Lower leg skin (tissue), 4 donors: Measurements from ENCODE around the gene CCDC91. TPM values are rescaled to one million over a fixed set of nuclear protein-coding genes. Genes with fewer than 3 reads are reported as not detected.

Source experiments
- DNase-seq, 2 donors: peaks; one replicate each; pipeline ENCODE4 v3.0.0-alpha.2; 2019; ENCODE audit warnings: low spot score in 2 of 2
- H3K4me3 ChIP-seq: fragments of 200-600 bp; sonication (generic); 2 replicates; pipeline ENCODE4 v1.5.1; 2017; ENCODE audit warnings: mild to moderate bottlenecking, low read depth; ENCODE audit not compliant: poor library complexity, severe bottlenecking
- POLR2A ChIP-seq, 2 donors: fragments of 450-650 bp; IDR thresholded peaks; one replicate each; pipeline ENCODE4 v1.6.1; 2016 to 2017; ENCODE audit warnings: antibody characterized with exemption in 2 of 2, mild to moderate bottlenecking in 1 of 2, moderate library complexity in 1 of 2
- WGBS, 2 donors: methylation state at CpG; one replicate each; pipeline ENCODE4 v1.1.5; 2018; 5-methylcytosine and 5-hydroxymethylcytosine counted together
- intact Hi-C: fragments of 100-400 bp; cut with DNase I; formaldehyde crosslinking; loops from one replicate; pipeline ENCODE4 v1.15.0; 2023; ENCODE audit warnings: low total_unique reads
- total RNA-seq, 4 donors: library from RNA; depleted of rRNA; stranded (reverse); fragments of >200 nt; gene quantifications; one replicate each; pipeline ENCODE4 v1.1.0, GENCODE V29; 2016
- TF ChIP-seq, protein P1 (sequence below), 3 donors: fragments of 450-650 bp; IDR thresholded peaks; one replicate each; pipeline ENCODE4 v1.5.1; 2016; ENCODE audit warnings: antibody characterized with exemption in 3 of 3, mild to moderate bottlenecking in 3 of 3, moderate library complexity in 2 of 3

Gene CCDC91
- total RNA-seq, 4 donors from 2014 or later = 13.8 to 31.0 (median 23.3) TPM

DNA sequence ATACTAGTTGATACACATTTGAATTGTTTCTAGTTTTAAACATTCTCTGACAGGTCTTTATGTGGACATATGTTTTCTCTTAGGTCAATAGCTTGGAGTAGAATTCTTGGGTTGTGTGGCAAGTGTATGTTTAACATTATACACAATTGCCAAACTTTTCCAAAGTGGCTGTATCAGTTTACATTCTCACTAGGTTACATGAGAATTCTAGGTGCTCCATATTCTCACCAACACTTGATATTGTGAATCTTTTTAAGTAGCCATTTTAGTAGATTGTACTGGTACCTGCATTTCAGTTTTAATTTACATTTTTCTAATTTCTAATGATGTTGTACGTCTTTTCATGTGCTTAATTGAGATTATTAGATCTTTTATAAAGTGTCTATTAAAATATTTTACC lies 28.6 kb downstream of the CCDC91 start:
- H3K4me3 ChIP-seq = no peak overlapping the region
- TF ChIP-seq, protein P1, sequence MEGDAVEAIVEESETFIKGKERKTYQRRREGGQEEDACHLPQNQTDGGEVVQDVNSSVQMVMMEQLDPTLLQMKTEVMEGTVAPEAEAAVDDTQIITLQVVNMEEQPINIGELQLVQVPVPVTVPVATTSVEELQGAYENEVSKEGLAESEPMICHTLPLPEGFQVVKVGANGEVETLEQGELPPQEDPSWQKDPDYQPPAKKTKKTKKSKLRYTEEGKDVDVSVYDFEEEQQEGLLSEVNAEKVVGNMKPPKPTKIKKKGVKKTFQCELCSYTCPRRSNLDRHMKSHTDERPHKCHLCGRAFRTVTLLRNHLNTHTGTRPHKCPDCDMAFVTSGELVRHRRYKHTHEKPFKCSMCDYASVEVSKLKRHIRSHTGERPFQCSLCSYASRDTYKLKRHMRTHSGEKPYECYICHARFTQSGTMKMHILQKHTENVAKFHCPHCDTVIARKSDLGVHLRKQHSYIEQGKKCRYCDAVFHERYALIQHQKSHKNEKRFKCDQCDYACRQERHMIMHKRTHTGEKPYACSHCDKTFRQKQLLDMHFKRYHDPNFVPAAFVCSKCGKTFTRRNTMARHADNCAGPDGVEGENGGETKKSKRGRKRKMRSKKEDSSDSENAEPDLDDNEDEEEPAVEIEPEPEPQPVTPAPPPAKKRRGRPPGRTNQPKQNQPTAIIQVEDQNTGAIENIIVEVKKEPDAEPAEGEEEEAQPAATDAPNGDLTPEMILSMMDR (IDR thresholded peaks at IDR 0.05) = no peak
- no peak for TF ChIP-seq POLR2A (IDR thresholded peaks at IDR 0.05)
- no peak for DNase-seq
- intact Hi-C loops = no loop called here
- WGBS, 2 donors = 50 to 98% methylated on average over 1 of the region's 1 CpG

DNA sequence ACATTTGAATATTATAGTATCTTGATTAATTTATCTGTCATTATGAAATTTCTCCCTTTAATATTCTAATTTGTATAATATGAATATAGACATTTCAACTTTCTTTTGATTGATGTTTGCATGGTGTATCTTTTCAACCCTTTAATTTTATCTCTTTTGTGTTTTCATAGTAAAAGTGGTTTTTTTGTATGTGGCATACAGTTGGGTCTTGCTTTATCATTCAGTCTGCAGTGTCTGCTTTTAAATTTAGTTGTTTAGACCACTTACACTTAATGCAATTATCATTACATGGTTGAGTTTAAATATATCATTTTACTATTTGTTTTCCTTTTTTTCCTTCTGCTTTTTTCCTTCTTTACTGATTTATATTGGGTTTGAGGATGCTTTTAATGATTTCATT lies 29.6 kb downstream of the CCDC91 start:
- DNase-seq = no peak
- TF ChIP-seq POLR2A (IDR thresholded peaks at IDR 0.05) = no peak
- TF ChIP-seq, protein P1 (IDR thresholded peaks at IDR 0.05) = no peak
- intact Hi-C loops = no loop called here
- no peak overlapping the region for H3K4me3 ChIP-seq

DNA sequence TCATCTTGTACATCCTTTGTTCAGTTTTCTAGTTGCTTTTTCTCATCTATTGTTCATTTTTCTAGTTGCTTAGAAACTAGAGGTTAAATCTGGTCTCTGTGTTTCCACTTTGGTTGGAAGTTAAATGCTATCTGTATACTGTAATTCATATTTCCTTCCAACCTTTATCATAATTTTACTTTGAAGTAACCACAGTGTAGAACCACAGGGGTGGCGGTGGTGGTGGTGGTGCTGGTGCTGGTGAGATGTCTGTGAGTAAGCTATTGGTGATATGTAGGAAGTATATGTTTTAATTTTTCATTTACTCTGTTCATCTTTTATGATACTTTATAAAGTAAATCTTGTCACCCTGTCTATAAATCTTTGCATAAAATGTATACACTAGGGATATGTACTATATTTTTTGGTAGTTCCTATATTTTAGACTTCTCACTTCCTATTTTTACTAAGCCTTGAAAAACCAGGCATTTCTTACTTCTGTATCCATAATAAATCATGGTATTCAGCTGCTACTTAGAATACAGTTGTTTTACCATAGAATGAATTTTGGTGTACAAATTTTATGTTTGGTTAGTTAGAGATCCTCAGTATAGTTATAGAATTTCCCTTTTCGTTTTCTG lies 31.9 kb downstream of the CCDC91 start:
- no peak overlapping the region for H3K4me3 ChIP-seq
- DNase-seq = no peak
- 88 to 91% methylated on average over 2 of the region's 2 CpGs for WGBS, 2 donors
- intact Hi-C loops = no loop called here
- TF ChIP-seq POLR2A (IDR thresholded peaks at IDR 0.05) = no peak
- TF ChIP-seq, protein P1 (IDR thresholded peaks at IDR 0.05) = no peak

DNA sequence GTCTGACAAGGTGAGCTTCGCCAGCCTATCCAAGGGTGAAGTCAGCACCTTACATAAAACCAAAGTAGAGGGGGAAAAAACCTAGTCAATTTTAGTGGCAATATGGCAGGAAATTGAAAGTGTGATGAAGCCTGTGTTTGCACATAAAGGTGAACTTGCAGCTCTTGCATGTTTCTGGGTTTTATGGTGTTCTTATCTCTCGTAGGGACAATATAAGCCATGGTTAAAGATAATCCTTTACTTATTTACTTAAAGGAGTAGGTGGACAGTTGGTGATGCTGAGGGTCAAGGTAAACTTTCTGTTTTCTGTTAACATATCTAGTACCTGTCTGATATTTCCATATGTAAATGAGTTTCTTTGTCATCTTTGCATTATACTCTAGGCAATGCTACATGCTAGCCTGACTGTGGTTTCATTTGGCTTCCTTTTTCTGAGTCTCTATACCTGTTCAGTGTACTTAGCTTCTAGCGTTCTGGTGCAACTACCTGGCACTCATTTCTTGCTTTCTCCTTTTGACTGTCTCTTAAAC lies 32.8 kb downstream of the CCDC91 start:
- DNase-seq = no peak
- TF ChIP-seq, protein P1 (IDR thresholded peaks at IDR 0.05) = no peak
- TF ChIP-seq POLR2A (IDR thresholded peaks at IDR 0.05) = no peak
- 91 to 94% methylated on average over 3 of the region's 3 CpGs for whole genome bisulfite sequencing, 2 donors
- intact Hi-C loops = no loop called here
- H3K4me3 ChIP-seq = no peak overlapping the region

DNA sequence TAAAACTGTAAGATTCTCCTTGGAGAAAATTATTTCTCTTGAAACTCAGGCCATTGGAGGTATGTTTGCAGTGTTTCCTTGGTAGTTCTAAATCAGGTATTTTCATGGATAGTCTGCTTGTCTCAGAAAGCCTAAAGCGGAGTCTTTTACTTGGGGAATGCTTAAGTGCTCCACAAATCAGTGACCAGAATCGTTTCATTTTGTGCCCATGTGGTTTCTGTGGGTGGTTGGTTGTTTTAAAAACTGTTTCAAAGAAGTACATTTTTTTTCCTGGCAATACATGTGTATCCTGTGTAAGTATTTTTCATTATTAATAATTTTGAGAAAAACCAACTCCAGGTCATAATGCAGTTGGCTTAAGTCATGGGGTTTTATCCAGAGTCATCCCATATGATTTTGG lies 33.6 kb downstream of the CCDC91 start:
- 69% methylated on average over 2 of the region's 2 CpGs for WGBS, 2 donors
- intact Hi-C loops = no loop called here
- TF ChIP-seq, protein P1 (IDR thresholded peaks at IDR 0.05) = no peak
- no peak for TF ChIP-seq POLR2A (IDR thresholded peaks at IDR 0.05)
- H3K4me3 ChIP-seq = no peak overlapping the region
- DNase-seq = no peak

DNA sequence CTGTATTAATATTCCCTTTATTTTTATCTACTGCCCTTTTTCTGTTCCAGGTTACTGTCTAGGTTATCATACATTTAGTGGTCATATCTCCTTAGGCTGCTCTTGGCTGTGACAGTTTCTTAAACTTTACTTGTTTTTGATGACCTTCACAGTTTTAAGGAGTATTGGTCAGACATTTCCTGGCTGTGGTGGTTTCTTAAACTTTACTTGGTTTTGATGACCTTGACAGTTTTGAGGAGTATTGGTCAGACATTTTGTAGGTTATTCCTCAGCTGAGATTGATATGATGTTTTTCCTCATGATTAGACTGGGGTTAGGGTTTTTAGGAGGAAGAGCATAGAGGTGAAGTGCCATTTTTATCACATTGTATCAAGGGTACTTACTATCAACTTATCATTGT lies 36.4 kb downstream of the CCDC91 start:
- TF ChIP-seq POLR2A (IDR thresholded peaks at IDR 0.05) = no peak
- TF ChIP-seq, protein P1 (IDR thresholded peaks at IDR 0.05) = no peak
- intact Hi-C loops = no loop called here
- DNase-seq = no peak
- H3K4me3 ChIP-seq = no peak overlapping the region
